HPDE6-E6E7 (cell line): ENCODE measurements around the gene POM121L12.

Experiments used
- DNase-seq: peaks from one replicate; pipeline ENCODE4 v3.0.0; 2011; ENCODE audit warnings: missing footprints; ENCODE audit errors: extremely low spot score

The POM121L12 gene

GRCh38 chr7:53035499-53036412, at the start of gene POM121L12:
Gene POM121L12 (plus strand): TSS chr7:53035633. CDS start chr7:53035672, 39 bp downstream.
- DNase-seq = no peak

GRCh38 chr7:52992001-52992400, 43.4 kb upstream of the POM121L12 start:
- no peak for DNase-seq

GRCh38 chr7:52992479-52993162, 42.8 kb upstream of the POM121L12 start:
- DNase-seq = no peak

- DNase-seq = no peak
These were observed 39.8 kb upstream of the POM121L12 start for GRCh38 chr7:52995676-52996075.

- DNase-seq = peak; percentile 2
These were observed 34.2 kb upstream of the POM121L12 start for GRCh38 chr7:53001221-53001620.

GRCh38 chr7:53002389-53002788, 33.0 kb upstream of the POM121L12 start:
- DNase-seq = no peak

GRCh38 chr7:53003653-53004445, 31.6 kb upstream of the POM121L12 start:
- no peak for DNase-seq

- DNase-seq = no peak
These were observed 21.5 kb upstream of the POM121L12 start for GRCh38 chr7:53013925-53014324.

GRCh38 chr7:53015463-53015862, 20.0 kb upstream of the POM121L12 start:
- DNase-seq = no peak

- no peak for DNase-seq
These were observed 12.5 kb upstream of the POM121L12 start for GRCh38 chr7:53022893-53023292.

- no peak for DNase-seq
These were observed 13.2 kb downstream of the POM121L12 start for GRCh38 chr7:53048638-53049037.

- DNase-seq = no peak
These were observed 15.0 kb downstream of the POM121L12 start for GRCh38 chr7:53050433-53050832.

- no peak for DNase-seq
These were observed 24.2 kb downstream of the POM121L12 start for GRCh38 chr7:53059591-53059990.

- no peak for DNase-seq
These were observed 24.6 kb downstream of the POM121L12 start for GRCh38 chr7:53060066-53060465.

- no peak for DNase-seq
These were observed 27.4 kb downstream of the POM121L12 start for GRCh38 chr7:53062796-53063195.

GRCh38 chr7:53068673-53069072, 33.2 kb downstream of the POM121L12 start:
- no peak for DNase-seq

- DNase-seq = no peak
These were observed 35.5 kb downstream of the POM121L12 start for GRCh38 chr7:53070883-53071282.
